Stimulated activated CD8-positive, alpha-beta memory T cell treated with anti-CD3 and anti-CD28 coated beads, Interleukin-4, amount 100 ng/mL, for 1 hour (primary cell): Measurements from ENCODE around the gene PLEKHH3.
A peak's percentile ranks its signal among the peaks of the same experiment; 100 is the strongest.

ENCODE experiments used
- DNase-seq, 2 donors: peaks; one replicate each; pipeline ENCODE4 v3.0.0-alpha.2; 2020; ENCODE audit warnings: low read depth in 2 of 2, low spot score in 1 of 2

Gene PLEKHH3

GRCh38 chr17:42686520-42687128 lies 9.8 kb upstream of the PLEKHH3 start:
- no peak for DNase-seq

GRCh38 chr17:42685831-42686230 lies 9.0 kb upstream of the PLEKHH3 start:
- no peak for DNase-seq

GRCh38 chr17:42684929-42685556 lies 8.2 kb upstream of the PLEKHH3 start:
- no peak for DNase-seq

GRCh38 chr17:42683407-42684034 lies 6.7 kb upstream of the PLEKHH3 start:
- DNase-seq: no peak

- no peak for DNase-seq
These were observed 6.1 kb upstream of the PLEKHH3 start for GRCh38 chr17:42682722-42683403.

- no peak for DNase-seq
These were observed 5.4 kb upstream of the PLEKHH3 start, which contains the start of gene CNTNAP1 for GRCh38 chr17:42681976-42682721. TSS of gene CNTNAP1 (plus strand) at chr17:42682531. CDS start at chr17:42682830, 299 bp downstream.

GRCh38 chr17:42680331-42680808 lies 3.6 kb upstream of the PLEKHH3 start:
- DNase-seq: no peak

GRCh38 chr17:42679492-42680330 lies 2.9 kb upstream of the PLEKHH3 start:
- DNase-seq: peak in 1 of 2 donors; percentile 50

GRCh38 chr17:42678951-42679491 lies 2.2 kb upstream of the PLEKHH3 start:
- no peak for DNase-seq

- peak in 1 of 2 donors; percentile 52 for DNase-seq
These were observed 1.4 kb upstream of the PLEKHH3 start for GRCh38 chr17:42677921-42678781.

GRCh38 chr17:42677012-42677857 lies 441 bp upstream of the PLEKHH3 start:
- peak; percentile 91 to 95 for DNase-seq

- DNase-seq: no peak
These were observed 800 bp downstream of the PLEKHH3 start for GRCh38 chr17:42675965-42676423.

- no peak for DNase-seq
These were observed 1.3 kb downstream of the PLEKHH3 start for GRCh38 chr17:42675348-42675964.

- DNase-seq: no peak
These were observed 1.9 kb downstream of the PLEKHH3 start for GRCh38 chr17:42674755-42675347.

- no peak for DNase-seq
These were observed 2.7 kb downstream of the PLEKHH3 start for GRCh38 chr17:42673885-42674754.

- DNase-seq: no peak
These were observed 3.4 kb downstream of the PLEKHH3 start for GRCh38 chr17:42673266-42673884.
